DMS79 (cell line): ENCODE measurements around the gene KIR3DL3.
"Not testable (repeated sequence)": the region's sequence is repeated elsewhere in the genome, so short reads cannot be mapped to it uniquely, and the experiment has no call there.

Source experiments
- DNase-seq: peaks from one replicate; lab custom pipeline; 2025; lab: John Stamatoyannopoulos, UW

Gene KIR3DL3

GRCh38 chr19:54731191-54731590 is 6.9 kb downstream of the KIR3DL3 start:
- no peak for DNase-seq

GRCh38 chr19:54738306-54738705 is 14.1 kb downstream of the KIR3DL3 start, which contains the start of gene KIR2DL3:
TSS of gene KIR2DL3 (plus strand) at chr19:54738513. CDS start at chr19:54738546, 33 bp downstream.
- not testable (repeated sequence) for DNase-seq

- DNase-seq = no peak
Observed at GRCh38 chr19:54738715-54739114, 14.5 kb downstream of the KIR3DL3 start.

- no peak for DNase-seq
Observed at GRCh38 chr19:54739587-54740497, 15.6 kb downstream of the KIR3DL3 start.

GRCh38 chr19:54741950-54742349 is 17.7 kb downstream of the KIR3DL3 start:
- DNase-seq = not testable (repeated sequence)

GRCh38 chr19:54744080-54744479 is 19.8 kb downstream of the KIR3DL3 start:
- DNase-seq = not testable (repeated sequence)

DNA sequence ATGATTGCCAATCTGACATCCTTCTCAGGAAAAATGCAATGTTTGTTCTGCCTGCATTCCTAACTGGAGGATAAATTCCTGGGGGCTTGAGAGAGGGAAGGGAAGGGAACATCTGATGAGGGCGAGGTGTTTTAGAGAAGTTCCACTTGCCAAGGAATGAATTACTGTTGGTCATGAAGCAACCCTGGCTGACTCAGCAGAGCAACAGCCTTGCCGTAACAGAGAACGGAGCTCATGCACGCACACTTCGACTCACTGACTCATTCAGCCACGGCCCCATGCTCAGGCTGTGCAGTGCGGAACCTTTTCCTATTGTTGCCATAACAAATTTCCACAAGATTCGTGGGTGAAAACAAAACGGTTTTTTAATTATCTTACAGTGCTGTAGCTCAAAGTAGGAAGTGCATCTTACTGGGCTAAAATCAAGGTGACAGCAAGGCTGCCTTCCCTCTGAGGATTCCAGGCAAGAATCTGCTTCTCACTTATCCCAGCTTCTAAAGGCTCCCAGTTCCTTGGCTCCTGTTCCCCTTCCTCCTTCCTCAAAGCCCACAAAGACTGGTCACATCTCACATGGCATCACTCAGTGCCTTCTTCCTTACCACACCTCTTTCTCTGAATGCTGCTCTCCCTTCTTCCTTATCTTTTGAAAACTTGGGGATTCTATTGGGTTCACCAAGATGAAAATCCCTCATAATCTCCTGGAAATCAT is 23.5 kb downstream of the KIR3DL3 start:
- DNase-seq = not testable (repeated sequence)

- DNase-seq = not testable (repeated sequence)
Observed at GRCh38 chr19:54750276-54750675, 26.0 kb downstream of the KIR3DL3 start.

DNA sequence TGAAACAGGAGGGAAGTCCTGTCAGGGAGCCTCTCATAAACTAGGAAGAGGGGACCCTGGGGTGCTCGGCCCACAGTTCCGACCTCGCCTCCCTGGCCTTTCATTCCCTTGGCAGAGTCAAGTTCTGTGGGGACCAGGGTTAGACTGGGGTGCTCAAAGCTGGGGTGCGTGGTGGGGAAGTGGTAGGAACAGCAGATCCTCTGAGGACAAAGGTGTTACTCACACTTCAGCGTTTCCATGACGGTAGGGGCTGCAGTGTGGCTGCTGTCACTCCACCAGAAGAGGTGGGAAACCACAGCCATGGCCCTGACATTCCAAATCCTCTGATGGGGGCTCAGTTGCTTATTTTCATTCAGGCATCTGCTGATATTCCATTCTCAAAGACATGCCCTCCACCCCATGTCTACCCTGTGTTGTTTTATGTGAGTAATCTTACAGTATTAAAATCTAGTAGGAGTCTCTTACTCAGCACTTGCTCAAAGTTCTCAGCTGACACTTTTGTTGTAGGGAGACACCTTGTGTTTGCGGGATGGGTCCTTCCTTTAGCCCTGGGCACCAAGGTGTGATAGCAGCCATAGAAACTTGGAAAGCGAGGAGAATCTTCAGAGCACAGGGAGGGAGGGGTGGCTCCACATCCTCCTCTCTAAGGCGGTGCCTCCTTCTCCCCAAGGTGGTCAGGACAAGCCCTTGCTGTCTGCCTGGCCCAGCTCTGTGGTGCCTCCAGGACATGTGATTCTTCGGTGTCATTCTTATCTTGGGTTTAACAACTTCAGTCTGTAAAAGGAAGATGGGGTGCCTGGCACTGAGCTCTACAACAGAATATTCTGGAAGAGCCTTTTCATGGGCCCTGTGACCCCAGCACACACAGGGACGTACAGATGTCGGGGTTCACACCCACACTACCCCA is 32.2 kb downstream of the KIR3DL3 start:
- not testable (repeated sequence) for DNase-seq

- not testable (repeated sequence) for DNase-seq
Observed at GRCh38 chr19:54758577-54758976, 34.3 kb downstream of the KIR3DL3 start.

DNA sequence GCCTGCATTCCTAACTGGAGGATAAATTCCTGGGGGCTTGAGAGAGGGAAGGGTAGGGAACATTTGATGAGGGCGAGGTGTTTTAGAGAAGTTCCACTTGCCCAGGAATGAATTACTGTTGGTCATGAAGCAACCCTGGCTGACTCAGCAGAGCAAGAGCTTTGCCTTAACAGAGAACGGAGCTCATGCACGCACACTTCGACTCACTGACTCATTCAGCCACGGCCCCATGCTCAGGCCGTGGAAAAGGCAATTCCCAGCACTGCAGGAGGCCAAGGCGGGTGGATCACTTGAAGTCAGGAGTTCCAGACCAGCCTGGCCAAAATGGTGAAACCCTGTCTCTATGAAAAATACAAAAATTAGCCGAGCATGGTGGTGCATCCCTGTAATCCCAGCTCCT is 40.0 kb downstream of the KIR3DL3 start:
- not testable (repeated sequence) for DNase-seq

DNA sequence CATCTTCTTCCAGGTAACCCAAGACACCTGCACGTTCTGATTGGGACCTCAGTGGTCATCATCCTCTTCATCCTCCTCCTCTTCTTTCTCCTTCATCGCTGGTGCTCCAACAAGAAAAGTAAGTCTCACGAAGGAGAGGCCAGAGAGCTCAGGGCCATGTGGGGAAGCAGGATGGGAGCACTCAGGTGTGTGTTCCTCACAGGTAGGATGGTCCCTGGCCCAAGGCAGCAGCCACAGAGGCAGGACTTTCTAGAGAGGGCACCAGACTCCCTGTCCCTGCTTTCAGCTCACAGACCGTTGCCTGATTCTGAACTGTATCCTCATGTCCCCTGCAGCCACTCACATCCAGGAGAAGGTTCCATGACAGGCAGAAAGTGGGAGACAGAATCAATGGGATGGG is 42.2 kb downstream of the KIR3DL3 start:
- DNase-seq = not testable (repeated sequence)

DNA sequence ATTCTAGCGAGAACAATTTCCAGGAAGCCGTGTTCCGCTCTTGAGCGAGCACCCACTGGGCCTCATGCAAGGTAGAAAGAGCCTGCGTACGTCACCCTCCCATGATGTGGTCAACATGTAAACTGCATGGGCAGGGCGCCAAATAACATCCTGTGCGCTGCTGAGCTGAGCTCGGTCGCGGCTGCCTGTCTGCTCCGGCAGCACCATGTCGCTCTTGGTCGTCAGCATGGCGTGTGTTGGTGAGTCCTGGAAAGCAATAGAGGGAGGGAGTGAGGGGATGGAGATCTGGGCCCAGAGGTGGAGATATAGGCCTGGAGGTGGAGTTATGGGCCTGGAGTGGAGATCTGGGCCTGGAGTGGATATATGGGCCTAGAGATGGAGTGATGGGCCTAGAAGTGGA is 45.4 kb downstream of the KIR3DL3 start, which contains the start of gene KIR2DL1:
Gene KIR2DL1 (plus strand): TSS at position 148 of the 400 bp plus-strand sequence. CDS start 58 bp downstream, at position 206.
- DNase-seq = not testable (repeated sequence)

- DNase-seq = not testable (repeated sequence)
Observed at GRCh38 chr19:54770511-54770910, 46.3 kb downstream of the KIR3DL3 start.

DNA sequence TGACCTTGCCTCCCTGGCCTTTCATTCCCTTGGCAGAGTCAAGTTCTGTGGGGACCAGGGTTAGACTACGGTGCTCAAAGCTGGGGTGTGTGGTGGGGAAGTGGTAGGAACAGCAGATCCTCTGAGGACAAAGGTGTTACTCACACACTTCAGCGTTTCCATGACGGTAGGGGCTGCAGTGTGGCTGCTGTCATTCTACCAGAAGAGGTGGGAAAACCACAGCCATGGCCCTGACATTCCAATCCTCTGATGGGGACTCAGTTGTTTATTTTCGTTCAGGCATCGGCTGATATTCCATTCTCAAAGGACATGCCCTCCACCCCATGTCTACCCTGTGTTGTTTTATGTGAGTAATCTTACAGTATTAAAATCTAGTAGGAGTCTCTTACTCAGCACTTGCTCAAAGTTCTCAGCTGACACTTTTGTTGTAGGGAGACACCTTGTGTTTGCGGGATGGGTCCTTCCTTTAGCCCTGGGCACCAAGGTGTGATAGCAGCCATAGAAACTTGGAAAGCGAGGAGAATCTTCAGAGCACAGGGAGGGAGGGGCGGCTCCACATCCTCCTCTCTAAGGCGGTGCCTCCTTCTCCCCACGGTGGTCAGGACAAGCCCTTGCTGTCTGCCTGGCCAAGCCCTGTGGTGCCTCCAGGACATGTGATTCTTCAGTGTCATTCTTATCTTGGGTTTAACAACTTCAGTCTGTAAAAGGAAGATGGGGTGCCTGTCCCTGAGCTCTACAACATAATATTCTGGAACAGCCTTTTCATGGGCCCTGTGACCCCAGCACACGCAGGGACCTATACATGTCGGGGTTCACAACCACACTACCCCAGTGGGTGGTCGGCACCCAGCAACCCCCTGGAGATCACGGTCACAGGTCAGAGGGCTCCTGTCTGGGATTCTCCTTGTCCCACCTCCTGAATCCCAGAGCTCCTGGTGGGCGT is 47.0 kb downstream of the KIR3DL3 start:
- DNase-seq = not testable (repeated sequence)

DNA sequence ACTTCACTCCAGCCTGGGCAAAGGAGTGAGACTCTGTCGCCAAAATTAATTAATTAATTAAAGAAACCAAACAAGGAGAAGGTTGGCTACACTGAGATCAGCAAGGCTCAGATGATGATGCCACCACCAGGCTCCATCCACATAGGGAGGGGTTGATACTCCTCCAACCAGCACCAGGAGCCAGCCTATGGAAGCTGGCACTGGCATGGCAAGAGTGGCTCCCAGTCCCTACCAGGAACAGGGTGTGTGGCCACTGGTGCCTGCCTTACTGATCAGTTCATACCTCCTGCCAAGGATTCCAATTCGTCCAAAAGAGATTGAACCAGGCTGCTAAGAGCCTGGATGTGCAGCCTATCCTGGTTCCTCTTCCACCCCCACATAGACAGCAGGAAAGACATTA is 48.4 kb downstream of the KIR3DL3 start:
- not testable (repeated sequence) for DNase-seq

- DNase-seq = not testable (repeated sequence)
Observed at GRCh38 chr19:54775095-54775815, 51.0 kb downstream of the KIR3DL3 start.

- DNase-seq = not testable (repeated sequence)
Observed at GRCh38 chr19:54775830-54776229, 51.6 kb downstream of the KIR3DL3 start.

DNA sequence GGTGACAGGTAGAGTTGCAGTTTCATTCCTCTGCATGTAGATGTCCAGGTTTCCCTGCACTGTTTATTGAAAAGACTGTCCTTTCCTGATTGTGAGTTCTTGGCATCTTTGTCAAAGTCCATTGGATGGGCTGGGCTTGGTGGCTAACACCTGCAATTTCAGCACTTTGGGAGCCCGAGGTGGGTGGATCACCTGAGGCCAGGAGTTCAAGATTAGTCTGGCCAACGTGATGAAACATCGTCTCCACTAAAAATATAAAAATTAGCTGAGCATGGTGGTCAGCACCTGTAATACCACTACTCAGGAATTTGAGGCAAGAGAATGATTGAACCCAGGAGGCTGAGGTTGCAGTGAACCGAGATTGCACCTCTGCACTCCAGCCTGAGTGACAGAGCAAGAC is 53.6 kb downstream of the KIR3DL3 start:
- not testable (repeated sequence) for DNase-seq

GRCh38 chr19:54778896-54779295 is 54.7 kb downstream of the KIR3DL3 start:
- not testable (repeated sequence) for DNase-seq
